Right atrium auricular region (tissue), 2 donors: ENCODE data around the gene TCP11L2. TPM values are rescaled to one million over a fixed set of nuclear protein-coding genes. Genes with fewer than 3 reads are reported as not detected.

ENCODE experiments used
- DNase-seq: peaks from one replicate; pipeline ENCODE4 v3.0.0-alpha.2; 2019; ENCODE audit warnings: low spot score
- H3K27ac ChIP-seq, 2 donors: fragments of 200-600 bp; sonication (generic); 1 replicate in 1 of 2; 2 replicates in 1 of 2; pipeline ENCODE4 v1.5.1; 2016 to 2019
- H3K27me3 ChIP-seq, 2 donors: fragments of 200-600 bp; sonication (generic); one replicate each; pipeline versions ENCODE4 v1.5.1 to v1.6.0; 2017 to 2019
- H3K36me3 ChIP-seq: fragments of 200-600 bp; sonication (generic); one replicate; pipeline ENCODE4 v1.5.1; 2016
- H3K4me1 ChIP-seq, 2 donors: fragments of 200-600 bp; sonication (generic); one replicate each; pipeline versions ENCODE4 v1.5.1 to v1.6.0; 2017 to 2019
- H3K4me3 ChIP-seq, 2 donors: fragments of 200-600 bp; sonication (generic); 1 replicate in 1 of 2; 2 replicates in 1 of 2; pipeline ENCODE4 v1.5.1; 2017 to 2019; ENCODE audit warnings: mild to moderate bottlenecking in 1 of 2, moderate library complexity in 1 of 2
- H3K9me3 ChIP-seq, 2 donors: fragments of 200-600 bp; sonication (generic); one replicate each; pipeline ENCODE4 v1.5.1; 2019
- CTCF ChIP-seq, 2 donors: fragments of 200-600 bp; sonication (generic); IDR thresholded peaks; one replicate each; pipeline ENCODE4 v1.5.1; 2019; ENCODE audit warnings: antibody characterized with exemption in 2 of 2
- total RNA-seq, 2 donors: library from RNA; depleted of rRNA; stranded (reverse); fragments of >200 nt; gene quantifications; one replicate each; pipeline ENCODE4 v1.1.0, GENCODE V29; 2016

TCP11L2 gene
- total RNA-seq, 2 donors from 2014 or later = 34.0 to 59.1 TPM

GRCh38 chr12:106348411-106348810 is 45.9 kb downstream of the TCP11L2 start:
- TF ChIP-seq CTCF (IDR thresholded peaks at IDR 0.05) = no peak
- Histone ChIP-seq H3K36me3 (peaks cover 10% of the 10 kb centered on the region), H3K9me3 (no peaks in the 10 kb centered on the region), H3K27me3 (no peaks in the 10 kb centered on the region), H3K4me3 (no peak overlapping the region), H3K27ac (no peak overlapping the region), H3K4me1 (peaks cover 0 to 7% of the 10 kb centered on the region in 2 donors)
- DNase-seq = no peak

- no peak for TF ChIP-seq CTCF (IDR thresholded peaks at IDR 0.05)
Observed at GRCh38 chr12:106353175-106353574, 50.6 kb downstream of the TCP11L2 start.

GRCh38 chr12:106357549-106358395 is 55.2 kb downstream of the TCP11L2 start, which contains the start of gene POLR3B:
Gene POLR3B (plus strand): TSS chr12:106357748. CDS start chr12:106357880, 132 bp downstream.
- peak; percentile 75 to 91 for TF ChIP-seq CTCF (IDR thresholded peaks at IDR 0.05)
- H3K27me3 ChIP-seq = no peaks in the 10 kb centered on the region
- H3K36me3 ChIP-seq = no peaks in the 10 kb centered on the region
- H3K4me1 ChIP-seq = peaks cover 0 to 23% of the 10 kb centered on the region in 2 donors
- peak within 1 kb of the TSS; percentile 91 to 97 for H3K27ac ChIP-seq
- H3K9me3 ChIP-seq = no peaks in the 10 kb centered on the region
- DNase-seq = peak; percentile 96
- H3K4me3 ChIP-seq = peak within 1 kb of the TSS; percentile 73 to 81

More at GRCh38 chr12:106353175-106353574, 50.6 kb downstream of the TCP11L2 start:
- H3K27me3 ChIP-seq = no peaks in the 10 kb centered on the region
- no peak overlapping the region for H3K4me3 ChIP-seq
- no peak overlapping the region for H3K27ac ChIP-seq
- H3K36me3 ChIP-seq = no peaks in the 10 kb centered on the region
- H3K9me3 ChIP-seq = no peaks in the 10 kb centered on the region
- no peak for DNase-seq
- peaks cover 0 to 8% of the 10 kb centered on the region in 2 donors for H3K4me1 ChIP-seq

GRCh38 chr12:106358396-106359241 is 56.1 kb downstream of the TCP11L2 start:
- no peaks in the 10 kb centered on the region for H3K36me3 ChIP-seq
- DNase-seq = no peak
- no peaks in the 10 kb centered on the region for H3K27me3 ChIP-seq
- H3K4me1 ChIP-seq = peaks cover 0 to 23% of the 10 kb centered on the region in 2 donors
- no peaks in the 10 kb centered on the region for H3K9me3 ChIP-seq
- H3K4me3 ChIP-seq = peak overlapping the region; percentile 73 to 81
- TF ChIP-seq CTCF (IDR thresholded peaks at IDR 0.05) = no peak
- H3K27ac ChIP-seq = peak overlapping the region; percentile 91 to 97

GRCh38 chr12:106359646-106360399 is 57.3 kb downstream of the TCP11L2 start:
- TF ChIP-seq CTCF (IDR thresholded peaks at IDR 0.05) = no peak
- DNase-seq = no peak
- H3K27ac ChIP-seq = no peak overlapping the region
- H3K9me3 ChIP-seq = no peaks in the 10 kb centered on the region
- H3K27me3 ChIP-seq = no peaks in the 10 kb centered on the region
- H3K36me3 ChIP-seq = no peaks in the 10 kb centered on the region
- H3K4me1 ChIP-seq = peaks cover 0 to 23% of the 10 kb centered on the region in 2 donors
- H3K4me3 ChIP-seq = no peak overlapping the region
